Retina (tissue), 1 donor: ENCODE measurements around the gene RSPO4.
"Not testable (repeated sequence)": the region's sequence is repeated elsewhere in the genome, so short reads cannot be mapped to it uniquely, and the experiment has no call there.

ENCODE experiments used
- DNase-seq: peaks from one replicate; pipeline ENCODE4 v3.0.0-alpha.2; 2016

The RSPO4 gene

DNA sequence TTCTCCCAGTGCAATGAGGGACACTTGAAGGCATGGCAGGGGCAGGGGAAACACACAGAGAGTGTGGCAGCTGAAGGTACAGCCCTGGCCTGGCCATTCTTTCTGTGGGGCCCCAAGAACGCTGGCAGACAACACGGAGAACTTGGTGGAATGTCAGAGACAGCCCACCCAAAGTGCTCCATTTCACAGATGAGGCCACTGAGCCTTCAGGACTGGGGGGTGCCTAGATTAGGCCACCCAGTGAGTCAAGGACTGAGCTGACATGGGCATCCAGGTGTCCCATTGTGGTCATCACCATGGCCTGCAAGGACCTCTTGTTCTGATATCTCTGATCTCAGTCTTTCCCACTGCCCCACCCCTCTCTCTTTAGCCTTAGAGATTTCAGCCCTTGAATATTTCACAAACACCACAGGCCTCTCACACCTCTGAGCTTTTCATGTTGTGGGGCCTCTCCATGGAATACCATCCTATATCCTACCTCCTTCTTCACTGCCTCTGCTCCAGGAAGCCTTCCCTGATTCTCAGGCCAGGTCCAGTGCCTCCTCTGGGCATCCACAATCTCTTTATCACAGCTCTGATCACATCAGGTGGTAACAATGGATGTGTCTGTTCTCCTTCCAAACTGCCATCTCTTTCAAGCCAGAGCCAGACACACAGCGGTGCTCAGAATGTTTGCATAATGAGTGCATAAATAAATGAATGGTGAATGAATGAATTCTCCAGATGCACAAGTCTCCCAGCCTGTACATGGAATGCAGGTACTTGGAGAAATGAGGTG is 2.0 kb upstream of the RSPO4 start:
- DNase-seq: no peak

DNA sequence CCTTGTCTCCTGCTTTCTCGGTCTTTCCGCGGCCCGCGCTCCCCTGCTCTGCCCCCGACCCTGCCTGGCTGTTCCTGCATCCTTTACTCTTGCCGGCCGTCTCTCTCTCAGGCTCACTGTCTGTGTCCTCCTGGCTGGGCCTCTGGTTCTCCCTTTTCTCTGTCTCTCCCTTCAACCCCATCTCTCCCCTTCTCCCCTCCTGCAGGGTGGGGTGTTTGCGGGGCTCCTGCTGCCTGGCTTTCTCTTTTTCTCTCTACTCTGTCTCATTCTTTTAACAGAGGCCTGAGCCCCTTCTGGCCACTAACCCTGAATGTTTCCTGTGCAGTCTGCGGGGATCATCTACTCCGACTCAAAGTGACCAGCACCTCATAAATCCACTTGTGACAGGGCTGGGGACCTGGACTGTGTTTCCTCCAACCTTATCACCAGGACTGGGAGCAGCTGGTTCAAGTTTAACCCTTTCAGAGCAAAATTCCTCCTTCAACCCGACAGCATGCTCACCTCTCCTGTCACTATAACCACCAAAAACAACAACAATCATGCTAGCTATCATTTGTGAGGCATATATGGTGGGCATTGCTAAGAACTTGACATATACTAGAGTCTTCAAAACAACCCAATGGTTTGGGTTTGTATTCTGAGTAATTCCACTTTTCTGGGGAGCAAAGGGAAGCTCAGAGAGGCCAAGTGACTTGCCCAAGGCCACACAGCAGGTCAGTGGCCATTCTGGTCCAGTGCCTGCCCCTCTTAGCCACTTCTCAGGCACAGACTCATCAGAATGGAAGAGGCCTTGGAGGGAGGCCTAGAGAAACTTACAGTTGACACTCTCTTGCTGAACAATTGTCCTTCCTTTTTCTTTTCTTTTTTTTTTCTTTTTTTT is 811 bp upstream of the RSPO4 start:
- peak; percentile 35 for DNase-seq

- no peak for DNase-seq
Measured at GRCh38 chr20:1001116-1001515, 995 bp downstream of the RSPO4 start.

GRCh38 chr20:998231-998830 is 3.8 kb downstream of the RSPO4 start:
- DNase-seq: no peak

DNA sequence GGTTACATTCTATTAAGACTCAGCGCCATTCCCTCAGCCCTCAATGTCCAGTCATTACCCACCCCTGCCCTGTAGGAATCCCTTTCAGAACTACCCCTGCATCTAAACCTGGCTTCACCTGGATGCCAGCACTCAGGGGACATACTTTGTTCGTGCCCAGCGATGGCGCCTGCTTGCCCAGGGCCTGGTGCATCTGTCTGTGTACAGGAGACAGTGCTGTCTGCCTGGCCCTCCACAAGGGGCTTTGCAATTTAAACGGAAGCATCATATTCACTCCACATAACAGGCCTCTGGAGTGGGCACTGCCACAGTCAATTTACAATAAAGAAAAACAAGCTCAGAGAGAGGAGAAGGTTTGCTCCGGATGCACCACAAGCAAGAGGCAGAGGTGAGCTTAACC is 4.6 kb downstream of the RSPO4 start:
- DNase-seq: no peak

DNA sequence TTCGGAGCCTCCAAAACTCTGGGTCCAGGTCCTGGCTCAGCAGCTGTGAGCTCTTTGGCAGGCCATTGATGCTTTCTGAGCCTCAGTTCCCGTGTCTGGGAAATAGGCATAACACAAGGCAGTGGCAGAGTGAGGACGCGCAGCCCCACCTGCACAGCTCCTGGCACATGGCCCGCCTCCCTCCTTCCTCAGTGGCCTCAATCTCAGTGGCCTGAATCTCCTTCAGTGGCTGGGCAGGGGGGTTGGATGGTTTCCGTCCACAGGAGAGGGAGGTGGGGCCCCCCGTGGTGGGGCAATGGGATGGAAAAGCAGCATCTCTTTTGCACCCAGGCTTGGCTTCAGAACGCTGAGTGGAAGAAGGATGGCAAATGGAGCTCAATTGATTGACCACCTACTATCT is 5.1 kb downstream of the RSPO4 start:
- DNase-seq: no peak

- no peak for DNase-seq
Measured at GRCh38 chr20:995170-995569, 6.9 kb downstream of the RSPO4 start.

DNA sequence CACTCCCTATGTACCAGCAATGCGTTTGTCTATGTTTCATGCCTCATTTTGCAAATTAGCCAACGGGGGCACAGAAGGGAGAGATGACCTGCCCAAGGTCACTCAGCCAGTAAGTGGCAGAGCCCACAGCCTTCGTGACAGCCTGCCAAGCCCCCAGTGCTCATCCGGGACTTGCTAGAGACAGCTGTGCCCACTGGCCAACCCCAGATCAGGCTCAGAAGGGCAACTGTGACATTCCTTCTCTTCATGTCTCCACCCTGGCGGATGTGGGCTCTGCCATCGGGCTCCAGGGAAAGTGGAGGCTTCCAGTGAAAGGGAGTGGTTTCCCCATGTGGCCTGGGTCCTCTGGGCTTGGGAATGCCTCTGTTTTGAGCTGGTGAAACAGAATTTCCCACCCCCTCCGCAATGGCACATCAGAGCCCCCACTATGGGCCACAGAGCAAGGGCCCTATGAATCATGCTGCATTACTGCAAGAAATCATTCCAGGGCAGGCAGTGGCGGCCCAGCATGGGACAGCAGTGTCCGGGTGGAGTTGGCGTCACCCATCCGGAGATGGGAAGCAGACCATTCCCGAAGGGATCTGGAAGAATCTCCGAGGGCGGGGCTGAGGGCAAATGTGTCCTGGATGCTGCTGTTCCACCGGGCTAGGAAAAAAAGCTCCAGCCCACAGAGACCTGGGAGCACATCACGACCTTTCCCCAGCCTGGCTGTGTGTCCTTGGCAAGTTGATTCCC is 9.1 kb downstream of the RSPO4 start:
- DNase-seq: no peak

- DNase-seq: no peak
Measured at GRCh38 chr20:991850-992249, 10.3 kb downstream of the RSPO4 start.

DNA sequence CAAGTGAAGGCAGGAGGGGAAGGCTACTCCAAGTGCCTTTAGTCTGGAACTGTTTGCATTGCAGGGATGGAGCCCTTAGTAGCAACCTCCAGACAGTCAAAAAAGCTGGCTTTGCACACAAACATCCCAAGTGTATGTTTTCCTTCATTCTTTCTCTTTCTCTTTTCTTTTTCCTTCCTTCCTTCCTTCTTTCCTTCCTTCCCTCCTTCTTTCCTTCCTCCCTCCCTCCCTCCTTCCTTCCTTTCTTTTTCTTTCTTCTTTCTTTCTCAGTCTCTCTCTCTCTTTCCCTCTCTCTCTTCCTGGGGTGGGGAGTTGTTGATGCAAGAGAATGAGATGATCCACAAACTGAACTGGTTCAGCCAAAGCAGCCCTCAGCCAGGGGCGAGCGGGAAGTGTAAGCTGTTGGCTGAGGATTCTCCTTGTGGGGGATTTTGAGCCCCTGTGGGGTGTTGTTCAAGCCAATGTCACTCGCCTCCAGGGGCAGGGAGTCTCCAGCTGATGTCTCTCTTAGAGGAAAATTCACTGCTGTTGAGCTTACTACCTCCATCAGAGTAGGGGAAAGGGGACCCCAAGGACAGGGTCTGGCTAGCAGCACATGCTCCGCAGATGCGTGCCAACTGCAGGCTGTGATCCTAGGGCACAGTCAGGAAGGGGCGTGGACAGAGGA is 11.7 kb downstream of the RSPO4 start:
- no peak for DNase-seq

- DNase-seq: no peak
Measured at GRCh38 chr20:988272-988671, 13.8 kb downstream of the RSPO4 start.

DNA sequence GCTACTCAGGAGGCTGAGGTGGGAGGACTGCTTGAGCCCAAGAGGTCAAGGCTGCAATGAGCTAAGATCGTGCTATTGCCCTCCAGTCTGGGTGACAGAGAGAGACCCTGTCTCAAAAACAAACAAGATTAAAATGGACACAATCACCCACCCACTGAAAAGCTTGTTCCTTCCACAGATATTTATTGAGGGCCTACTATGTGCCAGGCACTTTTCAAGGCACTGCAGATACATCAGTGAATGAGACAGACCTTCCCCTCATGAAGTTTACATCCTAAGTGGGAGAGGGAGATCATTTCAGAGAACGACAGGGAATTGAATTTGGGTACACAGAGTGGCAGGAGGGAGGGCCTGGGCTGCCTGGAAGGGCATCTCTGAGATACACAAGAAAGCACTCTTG is 14.4 kb downstream of the RSPO4 start:
- no peak for DNase-seq

DNA sequence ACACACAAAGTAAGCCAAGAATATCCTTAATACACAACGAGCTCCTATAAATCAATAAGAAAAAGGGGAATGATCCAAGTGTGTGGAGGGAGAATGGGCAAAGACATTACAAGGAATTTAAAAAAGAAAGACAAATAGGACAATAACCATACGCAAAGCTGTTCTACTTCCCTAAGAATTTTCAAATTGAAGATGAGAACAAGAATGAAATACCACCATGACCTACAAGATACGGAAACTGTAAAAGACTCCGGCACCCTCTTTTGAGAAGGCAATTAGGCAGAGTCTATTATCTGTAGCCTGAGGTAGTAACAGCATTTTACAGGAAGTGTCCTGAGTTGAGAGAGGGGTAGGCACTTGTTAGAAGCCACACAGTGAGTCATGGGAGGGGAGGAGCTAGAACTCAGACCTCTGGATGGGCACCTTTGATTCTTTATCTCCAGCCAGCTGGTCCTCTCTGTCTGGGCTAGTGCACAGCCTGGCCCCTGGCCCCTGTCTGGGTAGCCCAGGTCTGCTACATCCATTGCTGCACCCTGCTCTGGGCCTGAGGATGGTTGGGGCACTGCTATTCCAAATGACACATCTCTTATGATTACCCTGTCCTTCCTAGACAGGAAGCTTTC is 15.3 kb downstream of the RSPO4 start:
- DNase-seq: no peak

- not testable (repeated sequence) for DNase-seq
Measured at GRCh38 chr20:984994-985393, 17.1 kb downstream of the RSPO4 start.

DNA sequence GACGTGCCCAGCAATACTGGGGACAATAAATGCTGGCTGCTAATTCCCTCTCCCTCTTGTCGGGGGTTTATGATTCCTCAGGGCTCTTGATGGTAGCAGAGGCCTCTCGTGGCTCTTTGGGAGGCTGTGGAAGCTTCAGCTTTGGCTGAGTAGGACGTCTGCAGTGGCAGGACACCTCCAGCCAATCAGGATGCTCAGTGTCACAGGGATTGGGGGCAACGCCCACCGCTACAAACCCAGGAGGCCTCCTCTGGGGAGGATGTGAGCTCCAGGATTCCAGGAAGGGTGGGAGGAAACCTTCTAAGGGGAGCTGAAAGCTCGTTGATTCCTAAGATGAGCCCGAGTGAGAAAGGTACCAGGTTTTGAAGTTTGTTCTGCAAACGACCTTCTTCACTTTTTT is 19.4 kb downstream of the RSPO4 start:
- no peak for DNase-seq

- DNase-seq: no peak
Measured at GRCh38 chr20:977021-977420, 25.1 kb downstream of the RSPO4 start.

- no peak for DNase-seq
Measured at GRCh38 chr20:976033-976432, 26.1 kb downstream of the RSPO4 start.

- no peak for DNase-seq
Measured at GRCh38 chr20:973785-974194, 28.3 kb downstream of the RSPO4 start.

GRCh38 chr20:972256-972655 is 29.9 kb downstream of the RSPO4 start:
- DNase-seq: no peak

DNA sequence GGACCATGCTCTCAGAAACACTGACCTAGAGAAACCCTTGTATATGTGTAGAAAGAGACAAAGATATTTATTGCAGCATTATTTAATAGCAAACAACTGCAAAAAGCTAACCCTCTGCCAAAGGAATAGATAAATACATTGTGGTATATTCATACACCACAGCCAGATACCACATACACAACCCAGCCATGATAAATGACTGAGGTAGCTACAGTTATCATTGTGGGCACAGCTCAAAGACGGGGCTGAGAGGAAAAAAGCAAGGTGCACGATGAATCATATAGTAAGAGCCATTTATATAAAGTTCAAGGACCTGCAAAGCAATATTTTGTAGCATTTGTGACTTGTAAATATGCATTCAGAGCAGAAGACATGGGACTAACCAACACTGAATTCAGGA is 30.8 kb downstream of the RSPO4 start:
- no peak for DNase-seq

DNA sequence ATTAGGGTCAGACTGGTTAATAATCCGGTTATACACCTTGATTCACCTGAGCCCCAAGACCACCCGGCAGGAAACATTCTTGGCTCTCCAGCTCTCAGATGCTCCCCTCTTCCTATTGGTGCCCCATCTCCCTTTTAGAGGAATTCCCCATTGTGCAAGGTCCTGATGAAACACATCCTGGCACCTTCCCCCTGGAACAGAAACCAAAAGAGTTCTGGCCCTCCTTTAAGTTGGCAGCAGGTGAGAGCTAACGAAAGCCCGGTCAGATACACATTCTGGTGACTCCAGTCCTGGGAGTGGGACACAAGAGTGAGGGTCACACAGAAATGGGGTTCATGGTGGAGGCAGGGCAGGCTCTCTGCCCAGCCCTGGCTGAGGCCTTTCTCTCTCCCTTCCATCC is 32.2 kb downstream of the RSPO4 start:
- DNase-seq: no peak
